ENCODE data around the gene APOB. TPM values are rescaled to one million over a fixed set of nuclear protein-coding genes. Genes with fewer than 3 reads are reported as not detected.

The APOB gene
- total and polyA plus RNA-seq, 2 of the 13 experiments (the other 11 are each of a cell fraction or from before 2014, with no cell fraction given): 1,569 to 2,515 TPM

GRCh38 chr2:21042958-21043743, 722 bp downstream of the APOB start (continued):
- TF ChIP-seq ZNF224 (CRISPR knock-in tag; IDR thresholded peaks at IDR 0.05) (0 out of 2 replicates have a peak, but pooled peaks have one; percentile 22), ZNF879 (CRISPR knock-in tag; IDR thresholded peaks at IDR 0.05) (no peak), HNF4G (IDR thresholded peaks at IDR 0.05; ENCODE audit: borderline replicate concordance, low read depth, low read length) (peak; percentile 99), HNF4G (CRISPR knock-in tag; IDR thresholded peaks at IDR 0.05; ENCODE audit: borderline replicate concordance, low read depth) (peak; percentile 97), ZBTB3 (CRISPR knock-in tag; IDR thresholded peaks at IDR 0.05; ENCODE audit: borderline replicate concordance, low read depth) (no peak; the same call in 1 of the 2 replicates), SSRP1 (CRISPR knock-in tag; IDR thresholded peaks at IDR 0.05) (peak; percentile 97), ZNF550 (CRISPR knock-in tag; IDR thresholded peaks at IDR 0.05; ENCODE audit: borderline replicate concordance) (no peak; the same call in 1 of the 2 replicates), SRSF1 (optimal IDR thresholded peaks at IDR 0.05; ENCODE audit: low read depth, low read length) (peak; percentile 73), POGK (CRISPR knock-in tag; conservative IDR thresholded peaks at IDR 0.05) (0 out of 2 replicates have a peak, but pooled peaks have one; percentile 66), ATF4 (CRISPR knock-in tag; IDR thresholded peaks at IDR 0.05) (peak; percentile 41 to 90; a peak in 2 of 4 replicates), LRRFIP1 (CRISPR knock-in tag; conservative IDR thresholded peaks at IDR 0.05) (0 out of 2 replicates have a peak, but pooled peaks have one; percentile 74), MAFK (conservative IDR thresholded peaks at IDR 0.05 in 1 of 2, IDR thresholded peaks at IDR 0.05 in 1 of 2; ENCODE audit: low read length in 2 of 2) (peak in 1 of 2 experiments; percentile 23; a peak in 1 of 4 replicates), ZC3H4 (CRISPR knock-in tag; IDR thresholded peaks at IDR 0.05; ENCODE audit: borderline replicate concordance) (peak; percentile 99; the same call in 1 of the 2 replicates), RELA (CRISPR knock-in tag; IDR thresholded peaks at IDR 0.05) (peak; percentile 85; the same call in 1 of the 2 replicates), ZNF768 (CRISPR knock-in tag; IDR thresholded peaks at IDR 0.05) (peak; percentile 34), RBM22 (optimal IDR thresholded peaks at IDR 0.05; ENCODE audit: low read length) (peak; percentile 98), ZBTB4 (CRISPR knock-in tag; IDR thresholded peaks at IDR 0.05; ENCODE audit: borderline replicate concordance) (no peak; the same call in none of the 2 replicates), ZBTB14 (CRISPR knock-in tag; IDR thresholded peaks at IDR 0.05) (no peak; the same call in 1 of the 2 replicates)

Measured in HepG2 (cell line).